ENCODE results near the gene RNASE9.
"Not testable (repeated sequence)": the region's sequence is repeated elsewhere in the genome, so short reads cannot be mapped to it uniquely, and the experiment has no call there.

The RNASE9 gene

GRCh38 chr14:20515846-20516245 lies 45.0 kb downstream of the RNASE9 start:
- no peak for DNase-seq (ENCODE audit: low read depth)

- no peak for DNase-seq (ENCODE audit: low read depth)
Observed at GRCh38 chr14:20512177-20512905, 48.5 kb downstream of the RNASE9 start.

- DNase-seq (ENCODE audit: low read depth): no peak
Observed at GRCh38 chr14:20508367-20508766, 52.5 kb downstream of the RNASE9 start.

GRCh38 chr14:20507537-20507936 lies 53.3 kb downstream of the RNASE9 start:
- not testable (repeated sequence) for DNase-seq (ENCODE audit: low read depth)

- DNase-seq (ENCODE audit: low read depth): not testable (repeated sequence)
Observed at GRCh38 chr14:20506752-20507151, 54.1 kb downstream of the RNASE9 start.

- DNase-seq (ENCODE audit: low read depth): not testable (repeated sequence)
Observed at GRCh38 chr14:20506276-20506675, 54.6 kb downstream of the RNASE9 start.
